Activated CD8-positive, alpha-beta memory T cell treated with anti-CD3 and anti-CD28 coated beads for 1 hour (primary cell): Measurements from ENCODE around the gene PRR15.

ENCODE experiments used
- DNase-seq, 2 donors: peaks; one replicate each; pipeline ENCODE4 v3.0.0-alpha.2; 2020; ENCODE audit warnings: low read depth in 1 of 2; ENCODE audit errors: extremely low read depth in 1 of 2

Gene PRR15

DNA sequence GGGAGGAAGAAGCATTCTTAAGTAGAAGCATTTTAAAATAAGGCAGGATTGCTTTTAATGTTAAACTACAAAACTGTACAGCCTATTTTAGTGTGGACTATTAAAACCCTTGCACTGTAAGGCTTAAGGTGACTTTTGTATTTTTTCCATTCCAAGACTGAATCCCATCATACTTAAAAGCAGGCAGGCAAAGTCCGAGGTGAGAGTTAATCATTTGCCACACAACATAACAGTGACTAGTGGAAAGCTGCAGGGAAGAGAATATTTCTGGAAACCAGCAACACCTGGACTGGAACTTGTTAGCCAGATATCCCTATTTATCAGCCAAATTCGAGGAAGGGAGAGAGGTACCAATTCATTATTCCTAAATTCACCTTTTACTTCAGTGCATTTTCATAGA, 3.5 kb downstream of the PRR15 start:
- DNase-seq = no peak

DNA sequence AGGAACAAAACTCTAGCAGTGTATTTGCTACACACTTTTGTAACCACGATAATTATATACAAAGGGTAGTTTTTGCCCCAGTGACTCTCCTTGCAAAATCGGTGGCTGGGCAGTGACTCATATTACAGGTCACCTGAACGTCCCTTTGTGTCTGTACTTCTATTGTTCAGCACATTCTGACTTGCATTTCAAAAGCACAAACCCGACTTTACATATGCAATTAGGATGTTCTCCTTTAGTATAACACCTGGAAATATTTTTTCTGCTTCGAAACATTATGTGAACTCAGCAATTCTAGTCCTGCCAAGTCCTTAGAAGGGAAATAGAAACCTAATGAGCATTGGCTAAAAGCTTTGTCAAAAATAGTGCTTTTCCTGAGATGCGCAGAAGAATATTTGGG, 6.0 kb downstream of the PRR15 start:
- DNase-seq = no peak

DNA sequence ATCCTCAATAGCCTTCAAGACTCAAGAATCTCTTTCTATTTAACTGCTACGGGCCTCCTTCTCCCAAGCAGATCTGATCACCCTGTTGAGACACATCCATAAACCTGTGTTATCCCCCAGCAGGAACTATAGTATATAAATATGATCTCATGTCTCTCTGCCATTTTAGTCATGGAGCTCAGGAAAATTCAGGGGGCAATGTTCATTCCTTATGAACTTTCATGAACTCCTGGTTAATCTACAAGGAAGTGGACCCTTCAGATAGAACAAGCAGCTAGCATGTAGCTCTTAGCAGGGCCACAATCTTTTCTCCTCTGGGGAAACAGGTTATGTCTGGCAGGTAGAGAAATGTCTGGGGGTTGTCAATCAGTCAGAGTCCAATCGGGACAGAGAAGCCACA, 8.9 kb downstream of the PRR15 start:
- no peak for DNase-seq

DNA sequence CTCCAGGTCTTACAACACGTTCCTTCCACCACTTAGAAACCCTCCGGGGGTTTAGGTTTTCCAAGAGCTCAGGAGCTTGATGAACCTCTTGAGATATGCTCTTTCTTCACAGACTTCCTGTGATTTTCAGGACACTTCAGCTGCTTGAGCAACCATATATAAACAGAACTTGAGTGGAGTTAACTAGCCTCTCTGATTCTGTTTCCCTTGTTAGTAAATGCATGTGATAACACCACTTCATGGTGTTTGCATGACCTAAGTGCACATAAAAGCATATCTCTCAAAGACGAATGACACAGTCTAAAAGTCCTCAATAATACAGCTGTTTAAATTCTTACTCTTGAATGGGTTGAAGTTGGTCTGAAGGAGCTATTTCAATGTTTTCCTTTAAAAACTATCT, 9.9 kb downstream of the PRR15 start:
- no peak for DNase-seq

DNA sequence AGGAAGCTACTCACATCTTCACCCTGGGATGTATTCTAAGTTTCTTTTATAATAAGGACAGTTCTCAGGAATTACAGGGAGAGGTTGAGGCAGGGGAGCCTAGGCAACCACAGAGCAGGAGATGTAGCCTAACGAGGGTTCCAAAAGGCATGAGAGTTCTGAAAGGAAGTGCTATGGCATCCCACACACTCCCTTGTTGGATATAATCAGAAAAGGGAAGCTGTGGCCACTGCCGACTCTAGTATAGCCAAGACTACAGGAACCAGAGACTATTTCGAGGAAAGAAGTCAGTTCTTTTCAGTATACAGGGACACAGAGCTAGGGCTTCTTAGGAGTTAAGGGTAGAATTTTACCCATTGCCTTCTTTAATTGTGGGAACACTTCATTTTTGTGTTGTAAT, 11.0 kb downstream of the PRR15 start:
- DNase-seq = no peak

DNA sequence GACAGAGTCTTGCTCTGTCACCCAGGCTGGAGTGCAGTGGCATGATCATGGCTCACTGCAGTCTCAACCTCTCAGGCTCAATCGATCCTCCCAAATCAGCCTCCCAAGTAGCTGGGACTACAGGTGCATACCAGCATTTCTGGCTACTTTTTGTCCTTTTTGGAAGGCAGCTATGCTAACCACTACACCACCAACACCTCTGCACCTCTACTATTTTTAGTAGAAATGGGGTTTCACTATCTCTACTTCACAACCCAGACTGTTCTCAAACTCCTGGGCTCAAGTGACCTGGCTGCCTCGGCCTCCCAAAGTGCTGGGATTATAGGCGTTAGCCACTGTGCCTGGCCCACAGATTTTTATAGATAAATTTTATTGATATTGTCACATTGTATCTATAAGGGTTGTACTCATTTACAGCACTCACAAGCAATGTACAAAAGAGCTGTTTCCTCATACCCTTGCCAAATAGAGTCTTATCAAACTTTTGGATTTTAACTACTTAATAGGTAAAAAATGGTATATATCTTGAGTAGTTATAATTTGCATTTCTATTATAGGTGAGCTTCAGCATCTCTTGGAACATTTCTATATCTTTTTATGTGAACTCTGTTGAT, 23.7 kb downstream of the PRR15 start:
- no peak for DNase-seq

DNA sequence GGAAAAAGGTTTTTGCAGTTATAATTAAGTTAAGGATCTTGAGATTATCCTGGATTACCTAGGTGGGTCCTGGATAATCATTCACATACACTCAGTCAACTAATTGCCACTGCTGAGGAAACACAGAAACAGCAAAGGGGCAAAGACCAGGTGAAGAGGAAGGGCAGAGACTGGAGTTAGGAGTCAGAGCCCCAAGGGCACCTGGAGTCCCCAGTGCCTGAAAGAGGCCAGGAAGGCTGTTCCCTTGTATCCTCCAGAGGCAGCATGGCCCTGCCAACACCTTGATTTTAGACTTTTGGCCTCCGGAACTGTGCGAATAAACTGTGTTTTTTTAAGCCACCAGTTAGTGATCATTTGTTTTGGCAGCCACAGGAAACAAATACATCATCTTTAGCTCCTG, 24.6 kb downstream of the PRR15 start:
- DNase-seq = no peak

DNA sequence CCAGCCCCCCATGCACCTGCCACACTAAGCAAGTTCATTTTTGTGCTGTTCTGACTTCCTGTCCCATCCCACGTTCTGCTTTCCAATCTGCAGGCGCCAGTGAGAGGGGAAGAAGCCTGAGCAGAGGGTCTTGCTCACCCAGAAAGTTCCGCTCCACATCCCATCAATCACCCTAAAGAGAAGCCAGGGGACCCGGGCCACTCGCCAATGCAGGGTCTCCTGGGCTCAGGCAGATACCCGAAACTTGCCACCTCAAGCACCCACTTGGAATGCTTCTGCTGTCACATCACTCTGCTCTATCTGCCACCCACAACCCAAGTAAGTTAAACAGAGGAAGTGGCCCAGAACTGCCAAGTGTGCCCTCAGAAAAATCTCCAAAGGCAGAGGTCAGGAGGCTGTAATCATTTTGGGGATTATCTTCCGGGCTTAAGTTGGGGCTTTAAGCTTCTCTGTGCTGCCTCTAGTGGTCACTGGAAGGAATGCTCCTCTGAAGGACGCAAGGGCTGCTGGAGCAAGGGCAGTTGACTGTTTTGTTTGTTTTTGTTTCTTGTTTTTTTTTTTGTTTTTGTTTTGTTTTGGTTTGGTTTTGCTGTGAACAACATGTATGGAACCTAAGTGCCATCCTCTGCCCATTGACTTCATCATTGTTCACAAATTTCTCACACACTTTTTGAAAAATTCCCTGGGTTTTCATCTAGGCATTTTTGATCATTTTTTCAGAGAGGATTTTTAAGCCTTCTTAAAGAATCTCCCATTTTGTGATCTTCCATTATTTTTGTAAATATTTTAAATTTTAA, 25.5 kb downstream of the PRR15 start:
- DNase-seq = no peak

DNA sequence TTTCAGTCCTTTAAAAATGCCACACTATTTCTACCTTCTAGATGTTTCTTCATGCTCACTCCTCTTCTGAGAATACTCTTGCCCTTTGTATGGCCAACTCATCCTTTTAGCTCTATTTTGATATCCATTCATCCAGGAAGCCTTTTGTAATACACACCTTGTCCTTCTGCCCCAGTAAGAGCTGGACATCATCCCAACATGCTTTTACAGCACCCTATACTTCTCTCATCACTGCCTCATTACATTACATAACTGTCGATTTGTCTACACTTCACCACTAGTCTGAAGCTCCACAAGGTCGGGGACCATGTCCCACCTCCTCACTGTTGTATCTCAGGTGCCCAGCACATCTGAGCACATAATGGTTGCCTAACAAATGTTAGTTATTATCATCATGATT, 29.2 kb downstream of the PRR15 start:
- no peak for DNase-seq

DNA sequence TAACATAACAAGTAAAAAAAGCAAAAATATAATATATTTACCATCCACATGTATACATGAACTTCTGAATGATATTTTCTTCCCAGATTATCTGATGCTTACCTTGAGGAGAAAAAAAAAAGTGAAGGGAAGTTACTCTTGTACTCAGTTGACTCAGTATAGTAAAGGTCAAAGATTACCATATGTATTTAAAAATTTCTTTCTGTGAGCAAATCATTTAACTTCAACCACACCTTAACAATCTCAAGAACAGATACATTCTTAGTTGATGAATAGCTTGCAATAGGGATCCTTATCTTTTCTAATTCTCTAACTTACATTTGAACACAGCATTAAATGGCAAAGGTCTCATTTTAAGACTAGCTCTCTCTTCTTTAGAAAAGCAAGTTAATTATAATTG, 29.8 kb downstream of the PRR15 start:
- DNase-seq = no peak

DNA sequence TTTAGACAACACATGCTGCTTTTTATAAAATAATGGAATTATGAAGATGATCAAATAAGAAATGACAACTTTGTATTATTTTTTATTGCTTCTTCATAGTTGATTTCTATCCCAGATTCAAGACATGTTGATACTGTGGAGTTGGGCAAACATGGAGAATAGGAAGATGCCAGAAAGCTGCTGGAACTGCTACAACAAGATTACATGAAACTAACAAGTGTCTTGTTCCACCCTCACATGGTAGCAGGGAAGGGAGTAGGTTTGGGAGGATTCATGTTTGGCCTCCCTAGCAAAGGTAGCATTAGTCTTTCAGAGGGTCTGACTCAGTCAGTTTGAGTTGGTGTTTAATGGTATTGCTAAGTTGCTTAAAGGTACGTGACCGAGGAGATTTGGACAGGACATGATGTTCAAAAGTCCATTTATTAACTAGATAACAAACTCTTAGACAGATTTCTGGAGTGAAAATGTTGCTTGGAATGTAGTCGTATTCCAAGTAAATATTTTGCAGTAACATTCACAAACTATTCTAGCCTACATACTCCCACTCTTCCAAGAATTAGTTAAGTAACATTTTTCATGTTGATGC, 33.1 kb downstream of the PRR15 start:
- DNase-seq = no peak

DNA sequence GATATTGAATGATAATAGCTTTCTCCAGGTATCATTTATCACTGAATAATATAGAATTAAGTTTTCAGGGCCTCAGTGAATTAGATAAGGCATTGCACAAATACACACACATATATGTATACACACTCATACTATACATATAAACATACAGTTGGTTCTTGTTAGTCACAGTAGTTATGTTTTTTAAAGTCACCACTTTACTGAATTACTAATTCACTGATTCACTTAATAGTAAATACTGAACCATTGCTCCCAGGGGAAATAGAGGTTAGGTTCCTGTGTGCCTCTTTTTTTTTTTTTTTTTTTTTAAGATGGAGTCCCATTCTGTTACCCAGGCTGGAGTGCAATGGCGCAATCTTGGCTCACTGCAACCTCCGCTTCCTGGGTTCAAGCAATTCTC, 33.6 kb downstream of the PRR15 start:
- no peak for DNase-seq

DNA sequence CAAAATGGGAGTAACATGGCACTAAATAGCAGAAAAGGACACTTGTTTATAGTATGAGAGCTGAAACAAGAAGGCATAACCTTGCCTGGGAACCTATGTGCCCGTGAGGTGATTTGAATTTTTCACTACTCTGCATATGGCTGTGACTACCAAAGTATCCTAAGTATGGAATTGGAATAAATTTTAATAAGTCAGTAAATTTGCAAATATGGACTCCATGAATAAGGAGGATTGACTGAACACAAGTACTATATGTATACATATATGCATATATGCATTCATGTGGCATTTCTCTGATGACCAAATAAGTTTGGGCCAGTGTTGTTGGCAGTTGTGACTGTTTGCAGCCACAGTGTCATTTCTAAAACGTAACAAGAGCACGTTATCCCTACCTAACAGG, 34.5 kb downstream of the PRR15 start:
- DNase-seq = no peak

DNA sequence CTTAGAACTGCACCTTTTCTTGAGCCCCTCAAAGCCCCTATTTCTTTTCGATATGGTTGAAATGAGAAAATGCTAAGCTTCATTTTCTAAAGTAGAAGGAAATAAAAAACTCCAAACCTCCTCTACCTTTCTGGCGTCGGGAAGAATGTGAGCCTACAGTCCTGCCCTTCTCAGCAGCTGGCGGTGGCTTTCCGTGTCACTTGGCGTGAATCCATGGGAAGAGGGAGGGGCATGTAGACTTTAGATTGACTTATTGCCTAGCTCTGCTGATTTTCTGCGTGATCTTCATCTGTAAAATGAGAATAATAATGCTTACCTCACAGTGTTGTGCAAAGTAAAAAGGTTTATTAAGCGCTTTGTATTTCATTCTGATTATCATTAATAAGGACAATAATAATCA, 35.0 kb downstream of the PRR15 start:
- DNase-seq = no peak

DNA sequence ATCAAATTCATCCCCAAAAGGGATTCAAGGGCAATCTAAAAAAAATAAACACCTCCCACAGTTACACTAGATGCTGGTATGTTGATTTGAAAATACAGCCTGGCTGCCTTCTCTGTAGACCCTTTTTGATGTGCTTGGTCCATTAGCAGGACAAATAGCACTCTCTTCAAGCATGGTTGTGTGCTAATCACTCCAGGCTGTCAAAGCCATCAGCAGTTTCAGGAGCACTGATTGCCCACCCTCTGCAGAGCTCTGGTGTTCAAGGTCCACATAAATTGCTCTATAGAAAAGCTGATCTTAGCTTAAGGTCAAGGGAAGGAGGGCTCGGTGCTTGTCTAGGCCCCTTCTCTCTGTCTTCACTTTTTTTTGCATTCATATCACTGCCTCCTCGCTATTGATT, 35.4 kb downstream of the PRR15 start:
- no peak for DNase-seq

DNA sequence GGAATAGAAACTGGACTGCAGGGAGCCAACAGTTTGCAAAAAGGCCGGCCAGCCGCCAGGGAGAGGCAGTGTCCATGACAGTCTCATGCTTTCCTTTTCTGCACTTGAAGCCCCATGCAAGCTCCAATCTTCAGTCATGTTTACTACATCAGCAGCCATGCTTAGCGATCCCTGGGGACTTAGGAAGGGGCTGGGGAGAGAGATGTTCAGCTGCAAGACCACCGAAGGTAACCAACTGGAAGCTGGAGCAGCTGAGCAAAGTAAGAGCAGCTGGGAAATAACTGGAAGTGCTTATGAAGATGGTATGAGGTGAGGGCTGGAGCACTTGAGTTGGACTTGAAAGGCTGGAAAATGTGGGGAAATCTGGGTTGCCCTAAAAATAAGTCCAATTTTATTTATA, 37.0 kb downstream of the PRR15 start:
- DNase-seq = no peak

DNA sequence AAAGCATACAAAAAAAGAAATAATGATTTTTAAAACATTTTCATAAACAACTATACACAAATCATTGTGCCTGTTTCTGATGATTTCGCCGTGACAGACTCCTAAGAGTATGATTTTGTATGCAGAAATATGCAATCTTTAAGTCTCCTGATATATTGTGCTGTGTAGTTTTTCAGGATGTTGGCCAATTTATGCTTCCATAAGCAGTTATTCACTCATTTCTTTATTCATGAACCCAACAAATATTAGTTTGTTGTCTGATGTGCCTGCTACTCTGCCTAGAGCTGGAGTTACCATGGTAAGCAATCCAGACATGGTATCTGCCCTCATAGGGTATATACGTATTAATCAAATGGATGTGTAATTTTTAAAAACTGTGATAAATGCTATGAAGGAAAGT, 40.4 kb downstream of the PRR15 start:
- no peak for DNase-seq

DNA sequence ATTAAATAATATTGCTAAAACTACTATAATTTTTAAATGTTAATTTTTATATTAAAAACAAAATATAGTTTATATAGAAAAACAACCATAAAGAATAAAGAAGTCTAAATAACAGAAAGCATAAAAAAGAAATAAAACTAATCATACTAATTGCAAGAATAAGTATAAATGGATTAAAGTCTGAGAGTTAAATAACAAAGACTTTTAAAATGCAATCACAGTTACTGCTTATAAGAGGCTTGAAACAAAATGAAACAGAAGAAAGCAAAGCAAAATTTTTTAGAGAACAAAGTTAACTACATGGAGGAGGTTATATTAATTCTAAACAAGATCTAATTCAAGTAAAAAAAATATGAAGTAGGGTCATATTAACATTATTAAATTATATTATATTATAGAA, 41.1 kb downstream of the PRR15 start:
- DNase-seq = no peak

DNA sequence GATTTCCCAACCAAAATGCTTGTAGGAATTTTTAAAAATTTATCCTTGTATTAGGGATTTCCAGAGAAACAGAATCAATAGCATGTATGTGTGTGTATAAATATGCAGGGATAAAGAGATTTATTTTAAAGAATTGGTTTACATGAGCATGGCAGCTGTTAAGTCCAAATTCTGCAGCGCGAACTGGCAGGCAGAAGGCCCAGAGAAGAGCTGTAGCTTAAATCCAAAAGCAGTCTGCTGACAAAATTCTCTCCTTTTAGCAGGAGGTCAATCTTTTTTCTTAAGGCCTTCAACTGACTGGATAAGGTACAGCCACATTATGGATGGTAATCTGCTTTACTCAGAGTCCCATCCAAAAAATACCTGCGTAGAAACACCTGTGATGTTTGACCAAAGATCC, 42.0 kb downstream of the PRR15 start:
- DNase-seq = no peak

DNA sequence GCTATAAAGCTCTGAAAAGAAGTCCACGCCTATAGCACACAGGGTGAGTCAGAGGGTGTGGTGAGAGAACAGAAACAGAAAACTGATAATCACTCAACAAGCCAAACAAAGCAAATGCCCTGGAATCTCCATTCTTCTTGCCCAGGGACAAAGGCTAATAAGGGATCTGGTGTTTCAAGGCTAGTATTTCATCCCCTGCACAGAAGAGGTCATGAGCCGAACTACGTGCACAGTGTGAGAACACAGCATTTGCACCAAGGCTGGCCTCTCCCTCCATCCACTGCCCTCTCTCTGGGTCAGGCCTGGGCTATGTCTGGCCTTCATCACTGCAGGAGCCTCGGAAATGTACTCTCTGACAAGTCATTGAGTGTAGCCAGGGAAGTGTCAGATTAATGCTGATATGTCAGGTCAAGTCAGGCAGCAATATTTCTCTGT, 42.7 kb downstream of the PRR15 start:
- DNase-seq = no peak

DNA sequence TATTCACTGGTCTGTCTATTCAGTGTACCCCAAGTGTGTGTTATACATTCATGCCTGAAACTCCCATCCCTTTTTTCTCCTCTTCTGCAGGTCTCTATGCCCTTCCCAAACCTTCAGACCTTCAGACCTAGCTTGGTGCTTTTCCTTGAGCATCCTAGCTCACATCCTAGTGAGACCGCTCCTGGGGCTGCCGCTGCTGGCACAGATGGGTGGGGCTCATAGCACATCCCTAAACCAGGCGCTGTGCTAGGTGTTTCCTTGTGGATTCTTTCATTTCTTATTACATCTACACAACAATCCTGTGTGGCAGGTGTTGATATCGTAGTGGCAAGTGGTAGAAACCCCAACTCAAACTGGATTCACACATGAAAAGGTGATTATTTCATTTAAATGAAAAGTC, 43.2 kb downstream of the PRR15 start:
- DNase-seq = no peak

DNA sequence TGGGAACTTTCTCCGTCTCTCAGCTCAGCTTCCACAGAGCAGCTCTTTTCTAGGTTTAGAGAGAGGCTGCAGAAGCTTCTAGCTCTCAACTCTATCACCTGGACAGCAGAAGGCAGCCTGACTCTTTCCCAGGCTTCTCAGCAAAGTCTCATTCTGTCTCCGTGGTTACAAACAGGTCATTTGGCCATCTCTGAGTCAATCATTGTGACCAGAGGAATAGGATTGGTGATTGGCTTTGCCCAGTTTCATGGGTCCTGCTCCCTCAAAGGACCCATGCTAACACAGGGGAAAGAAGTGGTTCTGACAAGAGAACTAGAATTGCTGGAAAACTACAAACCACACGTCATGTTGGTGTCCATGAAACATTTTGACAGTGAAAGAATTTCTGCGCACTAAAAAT, 43.6 kb downstream of the PRR15 start:
- DNase-seq = no peak
